H9 (cell line): Measurements from ENCODE around the gene RCN2. TPM values are rescaled to one million over a fixed set of nuclear protein-coding genes. Genes with fewer than 3 reads are reported as not detected.

Experiments used
- DNase-seq: peaks from one replicate; pipeline ENCODE4 v3.0.0-alpha.2; 2017
- H2AFZ ChIP-seq: one replicate; pipeline ENCODE4 v1.6.1; 2013; ENCODE audit warnings: mild to moderate bottlenecking, low read length, control low read depth, moderate library complexity
- H2AK5ac ChIP-seq: 2 replicates; pipeline ENCODE4 v1.6.1; 2013; ENCODE audit warnings: low read length, control low read depth, mixed read lengths; ENCODE audit not compliant: insufficient read length
- H2BK120ac ChIP-seq: one replicate; pipeline ENCODE4 v1.6.1; 2013; ENCODE audit warnings: low read depth, mild to moderate bottlenecking, low read length, control low read depth, inconsistent platforms; ENCODE audit not compliant: poor library complexity, severe bottlenecking
- H2BK12ac ChIP-seq: 2 replicates; pipeline ENCODE4 v1.6.1; 2013; ENCODE audit warnings: low read length, control low read depth, mixed read lengths, low read depth; ENCODE audit not compliant: insufficient read length
- H2BK15ac ChIP-seq: 2 replicates; pipeline ENCODE4 v1.6.1; 2013; ENCODE audit warnings: low read depth, low read length, control low read depth
- H2BK20ac ChIP-seq: one replicate; pipeline ENCODE4 v1.6.1; 2013; ENCODE audit warnings: low read depth, mild to moderate bottlenecking, low read length, control low read depth, inconsistent platforms; ENCODE audit not compliant: poor library complexity, severe bottlenecking
- H2BK5ac ChIP-seq: 2 replicates; pipeline ENCODE4 v1.6.1; 2013; ENCODE audit warnings: low read length, control low read depth, mixed read lengths; ENCODE audit not compliant: insufficient read length
- H3K14ac ChIP-seq: 2 replicates; pipeline ENCODE4 v1.6.1; 2013; ENCODE audit warnings: low read length, control low read depth; ENCODE audit not compliant: insufficient read depth
- H3K18ac ChIP-seq: 2 replicates; pipeline ENCODE4 v1.6.1; 2013; ENCODE audit warnings: low read depth, mild to moderate bottlenecking, mixed read lengths, low read length, control low read depth; ENCODE audit not compliant: insufficient read length
- H3K23ac ChIP-seq: 2 replicates; pipeline ENCODE4 v1.6.1; 2013; ENCODE audit warnings: low read length, control low read depth, mixed read lengths, low read depth; ENCODE audit not compliant: insufficient read length
- H3K23me2 ChIP-seq: 2 replicates; pipeline ENCODE4 v1.6.1; 2013; ENCODE audit warnings: low read depth, mild to moderate bottlenecking, mixed read lengths, low read length, control low read depth; ENCODE audit not compliant: insufficient read length, poor library complexity, severe bottlenecking
- H3K27ac ChIP-seq: 2 replicates; pipeline ENCODE4 v1.5.1; 2013; ENCODE audit warnings: low read length, control low read depth, mixed read lengths, low read depth; ENCODE audit not compliant: insufficient read length
- H3K27me3 ChIP-seq: 2 replicates; pipeline ENCODE4 v1.6.1; 2013; ENCODE audit warnings: low read length, control low read depth, inconsistent platforms; ENCODE audit not compliant: insufficient read depth
- H3K4ac ChIP-seq: 2 replicates; pipeline ENCODE4 v1.6.1; 2013; ENCODE audit warnings: low read depth, mild to moderate bottlenecking, control low read depth, inconsistent platforms, low read length, moderate library complexity
- H3K4me1 ChIP-seq: 2 replicates; pipeline ENCODE4 v1.6.1; 2013; ENCODE audit warnings: low read length, control low read depth, inconsistent platforms; ENCODE audit not compliant: insufficient read depth
- H3K4me2 ChIP-seq: 2 replicates; pipeline ENCODE4 v1.6.1; 2013; ENCODE audit warnings: low read length, control low read depth, mixed read lengths; ENCODE audit not compliant: insufficient read length, insufficient read depth
- H3K56ac ChIP-seq: 2 replicates; pipeline ENCODE4 v1.6.1; 2013; ENCODE audit warnings: low read depth, mild to moderate bottlenecking, mixed read lengths, low read length, control low read depth; ENCODE audit not compliant: insufficient read length
- H3K79me1 ChIP-seq: 2 replicates; pipeline ENCODE4 v1.6.1; 2013; ENCODE audit warnings: low read depth, mild to moderate bottlenecking, moderate library complexity, low read length, control low read depth, inconsistent platforms; ENCODE audit not compliant: insufficient read depth, poor library complexity, severe bottlenecking
- H3K79me2 ChIP-seq: 2 replicates; pipeline ENCODE4 v1.6.1; 2013; ENCODE audit warnings: low read length, control low read depth, inconsistent platforms; ENCODE audit not compliant: insufficient read depth
- H3K9ac ChIP-seq: 2 replicates; pipeline ENCODE4 v1.6.1; 2013; ENCODE audit warnings: low read length, control low read depth, mixed read lengths; ENCODE audit not compliant: insufficient read length; ENCODE audit errors: extremely low read depth
- H3K9me3 ChIP-seq: one replicate; pipeline ENCODE4 v1.6.1; 2013; ENCODE audit warnings: low read depth, low read length, inconsistent platforms; ENCODE audit not compliant: control insufficient read depth
- H3T11ph ChIP-seq: one replicate; pipeline ENCODE4 v1.6.1; 2013; ENCODE audit warnings: mild to moderate bottlenecking, low read length, control low read depth, inconsistent platforms
- H4K20me1 ChIP-seq: one replicate; pipeline ENCODE4 v1.6.1; 2013; ENCODE audit not compliant: control insufficient read depth, insufficient read length, insufficient read depth
- H4K5ac ChIP-seq: 2 replicates; pipeline ENCODE4 v1.6.1; 2013; ENCODE audit warnings: low read depth, mild to moderate bottlenecking, mixed read lengths, low read length, control low read depth; ENCODE audit not compliant: insufficient read length
- H4K8ac ChIP-seq: replicated peaks from 2 replicates; pipeline ENCODE4 v1.6.1; 2013; ENCODE audit warnings: low read length, control low read depth, mixed read lengths, low read depth; ENCODE audit not compliant: insufficient read length
- H4K91ac ChIP-seq: 2 replicates; pipeline ENCODE4 v1.6.1; 2013; ENCODE audit warnings: low read depth, mild to moderate bottlenecking, moderate library complexity, mixed read lengths, low read length, control low read depth; ENCODE audit not compliant: insufficient read length
- H3K27ac Mint-ChIP-seq, 3 experiments: 2 replicates in 2 of 3; 3 replicates in 1 of 3; pipeline ENCODE4 v1.8.0; 2020 to 2021; ENCODE audit warnings: mixed read lengths in 3 of 3, mild to moderate bottlenecking in 1 of 3, moderate library complexity in 1 of 3
- H3K27me3 Mint-ChIP-seq: 2 replicates; pipeline ENCODE4 v1.8.0; 2021; ENCODE audit warnings: low read depth, mild to moderate bottlenecking, moderate library complexity, mixed read lengths
- H3K36me3 Mint-ChIP-seq, 3 experiments: 2 replicates in 2 of 3; 3 replicates in 1 of 3; pipeline ENCODE4 v1.8.0; 2020 to 2021; ENCODE audit warnings: low read depth in 3 of 3, mixed read lengths in 3 of 3; ENCODE audit not compliant: insufficient read depth in 1 of 3
- H3K4me1 Mint-ChIP-seq, 2 experiments: 2 replicates each; pipeline ENCODE4 v1.8.0; 2020; ENCODE audit warnings: mixed read lengths in 2 of 2
- H3K4me3 Mint-ChIP-seq, 2 experiments: 2 replicates in 1 of 2; 3 replicates in 1 of 2; pipeline ENCODE4 v1.8.0; 2020 to 2021; ENCODE audit warnings: mild to moderate bottlenecking in 2 of 2, mixed read lengths in 2 of 2, moderate library complexity in 1 of 2
- H3K9me3 Mint-ChIP-seq, 2 experiments: 2 replicates in 1 of 2; 3 replicates in 1 of 2; pipeline ENCODE4 v1.8.0; 2020; ENCODE audit warnings: mild to moderate bottlenecking in 2 of 2, mixed read lengths in 2 of 2, moderate library complexity in 1 of 2
- WGBS: extraction: QIAGEN DNeasy Blood & Tissue Kit; methylation state at CpG from one replicate; pipeline ENCODE4 v1.1.7; 2013; ENCODE audit warnings: missing lambda C conversion rate, low lambda C conversion rate, mixed read lengths; ENCODE audit not compliant: insufficient read length; ENCODE audit errors: extremely low coverage; 5-methylcytosine and 5-hydroxymethylcytosine counted together
- total RNA-seq: library from RNA; stranded (reverse); gene quantifications from 2 replicates; pipeline ENCODE4 v1.2.1, GENCODE V29; 2021
- TF ChIP-seq, protein P1 (sequence below): fragments of 200-600 bp; sonication (generic); conservative IDR thresholded peaks from 3 replicates; pipeline ENCODE4 v1.8.0; 2021; ENCODE audit warnings: antibody characterized with exemption, mild to moderate bottlenecking

Gene RCN2
- total RNA-seq, 1 experiment from 2014 or later, result 139 TPM

DNA sequence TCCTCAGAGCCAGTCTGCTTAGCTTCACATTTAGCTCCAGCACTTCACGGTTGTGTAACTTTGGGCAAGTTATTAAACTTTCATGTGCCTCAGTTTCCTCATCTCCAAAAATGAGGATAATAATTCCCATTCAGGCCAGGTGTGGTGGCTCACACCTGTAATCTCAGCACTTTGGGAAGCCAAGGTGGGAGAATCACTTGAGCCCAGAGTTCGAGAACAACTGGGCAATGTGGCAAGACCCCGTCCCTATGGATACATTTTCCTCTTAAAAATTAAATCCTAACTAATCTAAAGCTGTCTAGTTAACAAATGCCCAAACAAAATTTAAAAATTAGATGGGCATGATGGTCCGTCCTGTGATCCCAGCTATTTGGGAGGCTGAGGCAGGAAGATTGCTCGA, 7.2 kb downstream of the RCN2 start:
- Histone ChIP-seq H4K8ac (no peak overlapping the region), H2BK120ac (no peak overlapping the region), H3K23ac (no peak overlapping the region), H3K9me3 (no peaks in the 10 kb centered on the region), H2BK5ac (no peak overlapping the region), H2AFZ (no peak overlapping the region), H3K23me2 (no peaks in the 10 kb centered on the region), H2AK5ac (no peak overlapping the region), H3K79me1 (peaks cover 3% of the 10 kb centered on the region), H2BK15ac (no peak overlapping the region), H3K4me2 (no peak overlapping the region), H3K14ac (no peak overlapping the region), H2BK12ac (no peak overlapping the region), H3T11ph (no peak overlapping the region), H3K4me1 (no peaks in the 10 kb centered on the region), H3K56ac (no peak overlapping the region), H4K5ac (no peak overlapping the region), H3K27ac (no peak overlapping the region), H3K4ac (no peak overlapping the region), H3K27me3 (no peaks in the 10 kb centered on the region), H2BK20ac (no peak overlapping the region), H4K20me1 (no peaks in the 10 kb centered on the region), H4K91ac (no peak overlapping the region), H3K79me2 (peaks cover 1% of the 10 kb centered on the region; the same call in 1 of the 2 replicates), H3K18ac (no peak overlapping the region), H3K9ac (no peak overlapping the region)
- Mint-ChIP-seq H3K4me3 (no peak overlapping the region), H3K9me3 (no peaks in the 10 kb centered on the region), H3K4me1 (peaks cover 11 to 13% of the 10 kb centered on the region in 2 experiments), H3K27ac (no peak overlapping the region), H3K36me3 (peaks cover 27 to 67% (median 58%) of the 10 kb centered on the region in 3 experiments), H3K27me3 (no peaks in the 10 kb centered on the region)
- DNase-seq, result no peak
- TF ChIP-seq, protein P1, sequence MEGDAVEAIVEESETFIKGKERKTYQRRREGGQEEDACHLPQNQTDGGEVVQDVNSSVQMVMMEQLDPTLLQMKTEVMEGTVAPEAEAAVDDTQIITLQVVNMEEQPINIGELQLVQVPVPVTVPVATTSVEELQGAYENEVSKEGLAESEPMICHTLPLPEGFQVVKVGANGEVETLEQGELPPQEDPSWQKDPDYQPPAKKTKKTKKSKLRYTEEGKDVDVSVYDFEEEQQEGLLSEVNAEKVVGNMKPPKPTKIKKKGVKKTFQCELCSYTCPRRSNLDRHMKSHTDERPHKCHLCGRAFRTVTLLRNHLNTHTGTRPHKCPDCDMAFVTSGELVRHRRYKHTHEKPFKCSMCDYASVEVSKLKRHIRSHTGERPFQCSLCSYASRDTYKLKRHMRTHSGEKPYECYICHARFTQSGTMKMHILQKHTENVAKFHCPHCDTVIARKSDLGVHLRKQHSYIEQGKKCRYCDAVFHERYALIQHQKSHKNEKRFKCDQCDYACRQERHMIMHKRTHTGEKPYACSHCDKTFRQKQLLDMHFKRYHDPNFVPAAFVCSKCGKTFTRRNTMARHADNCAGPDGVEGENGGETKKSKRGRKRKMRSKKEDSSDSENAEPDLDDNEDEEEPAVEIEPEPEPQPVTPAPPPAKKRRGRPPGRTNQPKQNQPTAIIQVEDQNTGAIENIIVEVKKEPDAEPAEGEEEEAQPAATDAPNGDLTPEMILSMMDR, result no peak
- no CpG with 5 or more reads among the region's 5 CpGs for WGBS
